ENCODE measurements around the gene EXOC7.
"Not testable (repeated sequence)": the region's sequence is repeated elsewhere in the genome, so short reads cannot be mapped to it uniquely, and the experiment has no call there.

EXOC7 gene

DNA sequence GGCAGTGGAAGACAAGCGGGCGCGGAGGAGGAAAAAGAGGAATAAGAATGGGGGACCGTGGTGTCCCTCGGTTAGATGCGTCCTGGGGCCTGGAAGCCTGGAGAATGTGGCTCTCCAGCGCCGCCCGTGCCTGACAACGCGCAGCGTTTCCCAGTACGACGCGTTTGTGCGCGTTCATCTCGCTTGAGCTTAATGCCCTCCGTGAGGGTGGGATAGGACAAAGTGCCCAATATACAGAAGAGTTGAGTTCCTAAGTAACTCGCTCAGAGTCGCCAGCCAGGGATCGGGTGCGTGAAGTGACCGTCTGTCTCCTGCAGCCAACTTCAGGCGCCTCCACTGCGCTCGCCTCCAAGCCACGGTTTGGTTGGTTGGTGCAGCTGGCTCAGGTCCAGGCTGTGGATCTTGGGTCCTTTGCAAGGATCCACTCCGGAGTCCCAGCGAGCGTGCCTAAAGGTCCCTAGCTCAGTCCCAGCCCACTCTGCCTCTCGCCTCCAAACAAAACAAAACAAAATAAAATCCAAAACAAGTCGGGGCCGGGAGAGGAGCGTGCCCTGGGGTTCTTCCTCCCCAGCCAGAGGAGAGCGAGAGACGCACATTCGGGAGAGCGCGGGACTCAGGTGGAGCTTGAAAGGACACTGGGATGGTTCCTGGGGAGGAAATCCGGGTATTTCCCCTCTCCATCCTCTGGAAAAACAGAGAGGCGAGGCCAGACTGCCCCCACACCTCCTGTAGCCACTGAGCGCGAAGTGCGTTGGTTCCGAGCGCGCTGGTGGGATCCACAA lies 28.0 kb downstream of the EXOC7 start:
- no peak for DNase-seq (ENCODE audit: low read depth in 3 of 3)

DNA sequence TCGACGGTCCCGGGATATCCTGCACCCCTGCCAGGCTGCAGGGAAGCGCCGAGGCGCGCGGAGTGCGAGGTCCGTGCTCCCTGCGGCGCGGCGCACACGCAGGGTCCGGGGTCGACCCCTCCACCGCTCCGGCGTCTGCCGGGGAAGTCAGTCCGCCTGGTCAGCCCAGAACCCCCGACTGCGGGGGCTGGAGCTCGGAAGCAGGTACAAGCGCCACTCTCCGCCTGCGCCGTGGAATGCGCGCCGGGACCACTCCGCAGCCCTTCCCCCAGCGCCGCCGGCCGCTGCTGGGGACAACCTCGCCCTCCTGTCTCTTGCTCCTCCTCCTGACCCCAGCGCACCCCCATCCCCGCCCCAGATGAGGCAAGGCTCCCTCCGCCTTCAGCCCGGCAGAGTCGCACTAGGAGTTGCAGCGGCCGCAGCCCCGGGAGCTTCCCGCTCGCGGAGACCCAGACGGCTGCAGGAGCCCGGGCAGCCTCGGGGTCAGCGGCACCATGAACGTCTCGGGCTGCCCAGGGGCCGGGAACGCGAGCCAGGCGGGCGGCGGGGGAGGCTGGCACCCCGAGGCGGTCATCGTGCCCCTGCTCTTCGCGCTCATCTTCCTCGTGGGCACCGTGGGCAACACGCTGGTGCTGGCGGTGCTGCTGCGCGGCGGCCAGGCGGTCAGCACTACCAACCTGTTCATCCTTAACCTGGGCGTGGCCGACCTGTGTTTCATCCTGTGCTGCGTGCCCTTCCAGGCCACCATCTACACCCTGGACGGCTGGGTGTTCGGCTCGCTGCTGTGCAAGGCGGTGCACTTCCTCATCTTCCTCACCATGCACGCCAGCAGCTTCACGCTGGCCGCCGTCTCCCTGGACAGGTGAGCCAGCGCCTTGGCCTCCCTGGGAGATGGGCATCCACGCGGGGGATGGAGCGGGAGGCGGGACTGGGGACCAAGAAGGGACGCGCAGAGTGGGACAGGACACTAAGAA lies 28.9 kb downstream of the EXOC7 start, which contains the start of gene GALR2:
TSS of gene GALR2 (plus strand) at position 392 of the 974 bp plus-strand sequence. CDS start at position 495, 103 bp downstream.
- no peak for DNase-seq (ENCODE audit: low read depth in 3 of 3)

GRCh38 chr17:76072148-76072858 lies 31.3 kb downstream of the EXOC7 start, which contains the start of gene SRP68:
TSS of gene SRP68 (minus strand) at chr17:76072517. CDS start at chr17:76072491, 26 bp downstream.
- DNase-seq (ENCODE audit: low read depth in 3 of 3), result peak; percentile 64 to 85 (median 67)

DNA sequence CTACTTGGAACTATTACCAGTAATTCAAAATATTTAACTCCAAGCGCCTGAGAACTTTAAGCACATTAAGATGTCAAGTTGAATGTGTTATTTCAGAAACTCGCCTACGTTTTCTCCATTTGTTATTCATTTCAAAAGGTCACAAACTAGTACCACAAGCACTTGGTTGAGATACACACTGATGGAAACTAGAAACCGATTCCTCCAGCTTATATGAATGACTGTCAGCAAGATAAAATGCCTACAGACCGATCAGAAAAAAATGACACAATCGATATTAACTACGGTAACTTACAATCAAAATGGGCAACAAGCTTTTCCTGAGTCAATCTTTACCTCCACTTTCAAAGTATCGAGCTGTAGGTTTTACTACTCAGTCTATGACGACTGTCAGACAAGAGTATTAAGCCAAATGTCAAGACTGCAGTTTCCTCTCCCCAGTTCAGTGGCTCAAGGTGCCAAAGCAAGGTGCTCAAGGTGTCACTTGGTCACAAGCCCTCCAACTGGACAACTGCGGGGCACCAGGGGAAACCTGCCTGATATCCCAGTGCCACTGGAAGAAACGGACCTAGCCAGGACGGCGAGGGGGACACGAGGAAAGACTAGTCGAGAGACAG lies 31.9 kb downstream of the EXOC7 start:
- DNase-seq (ENCODE audit: low read depth in 3 of 3), result no peak

- DNase-seq (ENCODE audit: low read depth in 3 of 3), result no peak
Measured at GRCh38 chr17:76065775-76066174, 37.8 kb downstream of the EXOC7 start.

DNA sequence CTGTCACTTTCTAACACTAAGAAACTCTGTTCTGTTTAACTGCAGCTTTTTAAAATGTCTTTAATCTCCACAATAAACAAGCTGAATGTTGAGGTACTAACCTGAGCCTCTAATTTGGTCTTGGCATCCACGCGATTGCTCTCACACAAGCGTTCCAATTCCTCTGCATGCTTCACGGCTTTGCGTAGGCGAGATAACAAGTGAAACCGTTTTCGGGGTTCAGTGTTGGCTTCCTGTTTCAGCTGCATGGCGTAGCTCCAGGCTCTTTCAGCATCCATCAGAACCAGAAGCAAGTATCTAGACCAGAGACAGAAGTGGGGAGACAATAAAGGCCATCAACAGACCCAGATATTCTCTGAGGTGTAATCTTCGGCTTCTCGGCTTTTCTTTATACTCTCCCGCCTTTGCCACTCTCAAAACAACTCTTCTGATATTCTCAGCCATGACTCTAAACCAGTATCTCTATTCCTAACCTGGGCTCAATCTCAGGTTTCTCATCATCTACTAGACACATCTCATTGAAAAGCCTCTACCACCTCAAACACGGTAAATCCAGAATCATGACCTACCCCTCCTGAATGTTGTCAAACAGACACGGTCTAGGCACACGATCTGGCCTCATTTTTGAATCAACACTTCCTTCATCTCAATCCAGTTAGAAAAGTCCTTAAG lies 39.6 kb downstream of the EXOC7 start:
- peak; percentile 32 to 56 (median 50) for DNase-seq (ENCODE audit: low read depth in 3 of 3)

GRCh38 chr17:76058264-76058663 lies 45.3 kb downstream of the EXOC7 start:
- not testable (repeated sequence) for DNase-seq (ENCODE audit: low read depth in 3 of 3)

DNA sequence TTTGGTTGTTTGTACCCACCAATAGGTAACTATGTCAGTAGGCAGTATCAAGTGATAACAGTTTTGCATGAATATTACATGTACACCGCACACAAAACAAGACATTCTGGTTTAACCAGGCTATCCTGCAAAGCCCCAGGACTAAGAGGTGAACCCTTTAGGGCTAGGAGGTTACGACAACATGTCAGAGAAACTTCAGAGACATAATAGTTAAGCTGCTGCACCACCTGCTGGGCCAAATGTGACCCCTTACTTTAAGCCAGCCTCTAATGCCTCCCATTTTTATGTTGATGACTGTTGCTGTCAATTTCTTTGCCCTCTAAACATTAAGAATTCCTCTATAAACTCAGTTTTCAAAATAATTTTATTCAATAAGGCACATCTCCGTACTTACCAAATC lies 46.7 kb downstream of the EXOC7 start:
- no peak for DNase-seq (ENCODE audit: low read depth in 3 of 3)

DNA sequence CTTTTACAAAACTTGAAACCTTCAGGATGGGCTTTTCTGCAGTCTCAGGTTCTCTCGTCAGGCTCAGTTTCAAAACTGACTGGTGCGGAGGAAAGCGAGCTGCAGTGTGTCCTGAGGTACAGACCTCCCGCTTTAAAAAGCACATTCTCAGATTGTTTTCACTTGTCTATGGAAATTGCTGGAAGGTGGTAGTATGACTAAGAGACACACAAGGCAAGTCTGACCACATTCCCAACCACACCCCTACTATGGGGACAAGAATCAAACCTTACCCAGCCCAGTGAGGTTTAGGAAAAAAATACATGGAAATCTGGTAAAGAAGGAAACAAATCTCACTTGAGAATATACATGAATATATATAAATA lies 49.5 kb downstream of the EXOC7 start:
- no peak for DNase-seq (ENCODE audit: low read depth in 3 of 3)

DNA sequence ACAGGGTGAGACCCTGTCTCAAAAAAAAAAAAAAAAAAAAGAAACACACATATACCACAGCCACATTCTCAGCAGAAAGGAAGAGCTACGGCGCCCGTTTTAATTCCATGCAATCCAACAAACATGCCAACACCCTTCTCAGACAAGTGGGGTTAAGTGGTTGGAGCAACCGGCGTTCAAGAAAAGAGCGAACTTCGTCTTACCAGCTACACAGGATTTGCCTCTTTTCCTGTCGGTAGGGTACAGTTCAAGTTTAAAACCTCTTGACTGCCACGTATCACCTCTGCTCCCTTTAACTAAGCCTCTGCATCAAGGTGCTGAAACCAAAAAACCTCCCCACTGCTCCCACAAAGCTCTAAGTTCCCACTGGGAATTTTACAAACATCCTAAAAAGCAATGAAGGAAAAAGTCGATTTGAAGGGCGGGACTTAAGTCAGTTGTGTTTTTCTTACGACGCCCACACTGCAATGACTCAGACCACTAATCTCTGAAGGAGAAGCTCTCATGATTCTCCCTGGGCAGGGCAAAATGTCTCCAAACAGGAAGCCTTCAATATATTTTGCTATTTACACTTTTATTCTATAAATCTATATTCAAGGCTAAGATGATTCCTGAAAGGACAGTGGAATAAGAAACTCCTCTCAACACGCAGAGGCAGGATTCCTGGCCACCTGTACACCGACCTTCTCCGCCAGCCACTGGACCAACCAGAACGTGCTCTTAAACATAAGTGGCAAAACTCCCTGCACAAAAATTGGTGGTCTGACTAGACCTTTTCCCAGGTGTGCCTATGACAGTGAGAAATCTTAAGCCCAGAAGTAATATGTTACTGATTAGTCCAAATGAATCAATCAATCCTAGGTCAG lies 50.1 kb downstream of the EXOC7 start:
- no peak for DNase-seq (ENCODE audit: low read depth in 3 of 3)

- no peak for DNase-seq (ENCODE audit: low read depth in 3 of 3)
Measured at GRCh38 chr17:76051561-76051960, 52.0 kb downstream of the EXOC7 start.

DNA sequence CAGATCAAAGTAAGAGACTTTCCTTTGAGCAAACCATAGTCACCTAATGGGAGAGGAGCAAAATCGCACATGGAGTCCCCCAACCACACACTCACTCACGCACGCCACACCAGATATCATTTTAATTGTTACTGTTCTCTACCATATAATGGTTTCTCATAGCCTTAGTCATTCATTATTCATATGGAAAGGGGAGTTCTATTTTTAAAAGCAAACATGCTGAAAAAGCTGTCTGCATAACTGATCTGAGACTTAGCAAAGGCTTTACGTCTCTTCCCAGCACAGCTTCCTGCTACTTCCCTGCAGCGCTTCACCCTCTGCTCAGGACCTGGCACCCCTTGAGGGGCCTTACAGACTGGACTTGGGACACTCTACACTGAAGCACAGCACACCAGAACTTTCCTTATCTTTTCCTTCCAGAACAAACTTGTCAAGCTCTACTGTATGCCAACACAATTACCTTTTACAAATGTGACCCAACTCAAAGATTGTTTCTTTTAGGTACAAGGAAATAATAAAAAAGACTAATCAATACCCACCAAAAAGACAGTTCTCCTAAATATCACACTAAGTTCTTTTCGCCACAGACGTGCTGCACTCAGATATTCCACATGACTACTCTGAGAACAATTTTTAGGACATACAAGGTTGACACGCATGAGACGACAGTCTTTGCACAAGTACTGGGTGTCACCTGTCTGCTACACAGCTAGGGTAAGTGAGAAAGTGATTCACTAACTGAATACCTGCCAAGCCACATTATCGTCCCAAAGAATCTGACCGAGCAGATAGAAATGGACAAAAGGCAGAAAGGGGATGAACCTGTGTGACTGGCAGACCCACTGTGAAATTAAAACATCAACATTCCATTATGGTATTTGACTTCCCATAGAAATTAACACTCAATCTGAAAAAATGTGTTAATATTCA lies 52.8 kb downstream of the EXOC7 start:
- no peak for DNase-seq (ENCODE audit: low read depth in 3 of 3)

- no peak for DNase-seq (ENCODE audit: low read depth in 3 of 3)
Measured at GRCh38 chr17:76049836-76050537, 53.6 kb downstream of the EXOC7 start.

DNA sequence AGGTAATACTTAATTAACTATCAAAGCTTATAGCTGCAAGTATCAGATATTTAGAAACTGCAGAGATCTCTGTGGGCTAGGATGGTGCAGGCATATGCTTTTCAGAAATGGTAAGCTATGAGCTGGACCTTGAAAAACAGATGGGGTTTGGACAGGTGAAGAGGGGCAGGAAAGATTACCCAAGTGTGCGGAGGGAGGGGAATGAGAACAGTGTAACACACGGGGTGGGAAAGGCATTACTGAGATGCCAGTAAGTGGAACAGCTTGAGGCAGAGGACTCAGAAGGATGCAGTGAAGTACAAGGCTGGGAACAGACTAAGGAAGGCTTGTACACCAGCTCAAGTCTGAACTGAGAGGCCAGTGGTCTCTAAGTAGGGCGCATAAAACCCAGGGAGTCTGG lies 54.3 kb downstream of the EXOC7 start:
- DNase-seq (ENCODE audit: low read depth in 3 of 3), result no peak

DNA sequence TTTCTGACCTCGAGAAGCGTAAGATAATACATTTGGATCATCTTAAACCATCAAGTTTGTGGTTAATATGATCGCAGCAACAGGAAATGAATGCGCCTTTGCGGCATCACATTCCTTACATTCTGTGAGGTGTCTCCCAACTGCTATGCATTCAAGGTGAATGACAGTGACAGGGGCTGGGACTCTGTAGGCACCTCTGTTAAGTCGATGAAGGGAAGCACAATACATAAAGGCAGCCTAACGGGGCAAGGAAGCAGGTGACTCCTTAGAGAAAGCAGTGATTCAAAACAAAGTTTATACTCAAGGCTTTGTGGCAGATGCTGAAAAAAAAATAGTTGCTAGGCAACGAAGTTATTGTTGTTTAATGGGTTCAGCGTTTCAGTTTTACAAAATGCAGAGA lies 54.9 kb downstream of the EXOC7 start:
- DNase-seq (ENCODE audit: low read depth in 3 of 3), result no peak

DNA sequence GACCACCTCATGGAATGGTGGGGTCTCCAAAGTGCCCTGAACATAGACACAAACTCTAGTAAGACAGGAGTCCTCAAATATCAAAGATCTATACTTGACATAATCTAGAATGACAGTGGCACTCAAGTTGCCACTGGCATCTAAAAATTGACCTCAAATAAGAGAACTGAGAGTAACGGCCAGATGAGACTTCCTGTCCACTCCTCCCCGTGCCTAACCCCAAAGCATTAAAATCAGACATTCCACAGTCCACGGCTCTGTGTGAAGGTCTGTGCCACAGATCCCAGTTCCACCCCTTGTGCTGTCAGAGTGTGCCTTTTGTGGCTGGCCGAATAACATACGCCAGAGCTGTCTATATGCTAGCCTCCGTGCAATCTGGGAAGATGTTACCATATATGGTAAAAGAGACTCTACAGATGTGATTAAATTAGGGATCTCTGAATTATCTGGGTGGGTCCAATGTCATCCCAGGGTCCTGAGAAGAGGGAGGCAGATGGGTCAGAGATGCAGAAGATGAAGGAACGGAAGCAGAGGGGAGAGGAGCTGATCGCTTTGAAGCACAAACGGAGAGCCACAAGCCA lies 55.5 kb downstream of the EXOC7 start:
- no peak for DNase-seq (ENCODE audit: low read depth in 3 of 3)

DNA sequence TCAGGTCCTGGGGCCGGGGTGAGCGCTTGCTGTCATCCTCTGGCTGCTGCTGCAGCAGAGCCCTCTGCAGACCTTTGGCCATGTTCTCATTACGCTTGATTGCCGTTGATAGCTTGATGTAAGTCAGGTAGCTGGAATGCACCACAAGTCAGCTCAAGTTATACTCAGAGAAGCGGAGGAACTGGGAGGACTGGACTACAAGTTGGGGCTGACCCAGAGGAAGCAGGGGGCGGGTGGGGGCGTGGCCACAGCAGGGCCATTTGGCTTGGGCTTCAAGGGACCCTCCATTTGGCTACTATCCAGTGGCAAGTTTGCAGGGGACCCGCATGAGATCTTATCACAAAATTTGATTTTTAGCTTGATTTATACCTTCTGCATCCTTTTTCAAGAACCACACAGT lies 57.5 kb downstream of the EXOC7 start:
- no peak for DNase-seq (ENCODE audit: low read depth in 3 of 3)
